Measurements from ENCODE around the gene AEBP1.

The AEBP1 gene

DNA sequence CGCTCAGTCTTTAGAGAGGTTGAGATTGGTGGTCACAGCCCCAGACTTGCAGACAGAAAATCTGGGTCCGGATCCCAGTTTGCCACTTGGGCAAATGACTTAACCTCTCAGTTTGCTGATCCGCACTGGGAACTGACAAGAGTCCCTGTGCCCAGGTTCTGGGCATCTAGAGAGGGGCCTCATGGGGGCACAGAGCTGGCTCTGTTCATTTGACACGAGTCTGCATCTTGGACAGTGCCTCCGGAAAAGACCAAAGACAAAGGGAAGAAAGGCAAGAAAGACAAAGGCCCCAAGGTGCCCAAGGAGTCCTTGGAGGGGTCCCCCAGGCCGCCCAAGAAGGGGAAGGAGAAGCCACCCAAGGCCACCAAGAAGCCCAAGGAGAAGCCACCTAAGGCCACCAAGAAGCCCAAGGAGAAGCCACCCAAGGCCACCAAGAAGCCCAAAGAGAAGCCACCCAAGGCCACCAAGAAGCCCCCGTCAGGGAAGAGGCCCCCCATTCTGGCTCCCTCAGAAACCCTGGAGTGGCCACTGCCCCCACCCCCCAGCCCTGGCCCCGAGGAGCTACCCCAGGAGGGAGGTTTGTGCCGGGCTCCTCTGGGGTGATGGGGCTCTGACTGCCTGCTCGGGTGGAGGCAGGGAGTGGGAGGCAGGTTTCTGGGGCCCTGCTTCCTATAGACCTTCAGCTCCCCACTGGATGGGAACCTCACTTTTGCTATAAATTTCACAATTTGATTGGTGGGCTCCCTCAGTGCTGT is 2.3 kb downstream of the AEBP1 start:
- H3K4me2 ChIP-seq (ENCODE audit: low read length), result no peak overlapping the region
- TF ChIP-seq, protein P1, sequence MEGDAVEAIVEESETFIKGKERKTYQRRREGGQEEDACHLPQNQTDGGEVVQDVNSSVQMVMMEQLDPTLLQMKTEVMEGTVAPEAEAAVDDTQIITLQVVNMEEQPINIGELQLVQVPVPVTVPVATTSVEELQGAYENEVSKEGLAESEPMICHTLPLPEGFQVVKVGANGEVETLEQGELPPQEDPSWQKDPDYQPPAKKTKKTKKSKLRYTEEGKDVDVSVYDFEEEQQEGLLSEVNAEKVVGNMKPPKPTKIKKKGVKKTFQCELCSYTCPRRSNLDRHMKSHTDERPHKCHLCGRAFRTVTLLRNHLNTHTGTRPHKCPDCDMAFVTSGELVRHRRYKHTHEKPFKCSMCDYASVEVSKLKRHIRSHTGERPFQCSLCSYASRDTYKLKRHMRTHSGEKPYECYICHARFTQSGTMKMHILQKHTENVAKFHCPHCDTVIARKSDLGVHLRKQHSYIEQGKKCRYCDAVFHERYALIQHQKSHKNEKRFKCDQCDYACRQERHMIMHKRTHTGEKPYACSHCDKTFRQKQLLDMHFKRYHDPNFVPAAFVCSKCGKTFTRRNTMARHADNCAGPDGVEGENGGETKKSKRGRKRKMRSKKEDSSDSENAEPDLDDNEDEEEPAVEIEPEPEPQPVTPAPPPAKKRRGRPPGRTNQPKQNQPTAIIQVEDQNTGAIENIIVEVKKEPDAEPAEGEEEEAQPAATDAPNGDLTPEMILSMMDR (IDR thresholded peaks at IDR 0.05), result no peak
- no peak overlapping the region for H2AFZ ChIP-seq
- no peaks in the 10 kb centered on the region for H3K9me3 ChIP-seq (ENCODE audit: control insufficient read depth, low read length)
- no peaks in the 10 kb centered on the region for H3K79me2 ChIP-seq
- H3K36me3 ChIP-seq (ENCODE audit: control insufficient read depth, insufficient read depth, low read length), result no peaks in the 10 kb centered on the region
- H3K27ac ChIP-seq, result no peak overlapping the region
- H3K27me3 ChIP-seq (ENCODE audit: control insufficient read depth, insufficient read depth, low read length), result no peaks in the 10 kb centered on the region
- no peak overlapping the region for H3K9ac ChIP-seq
- H3K4me3 ChIP-seq (ENCODE audit: low read depth, low read length), result no peak overlapping the region
- no peaks in the 10 kb centered on the region for H3K4me1 ChIP-seq

DNA sequence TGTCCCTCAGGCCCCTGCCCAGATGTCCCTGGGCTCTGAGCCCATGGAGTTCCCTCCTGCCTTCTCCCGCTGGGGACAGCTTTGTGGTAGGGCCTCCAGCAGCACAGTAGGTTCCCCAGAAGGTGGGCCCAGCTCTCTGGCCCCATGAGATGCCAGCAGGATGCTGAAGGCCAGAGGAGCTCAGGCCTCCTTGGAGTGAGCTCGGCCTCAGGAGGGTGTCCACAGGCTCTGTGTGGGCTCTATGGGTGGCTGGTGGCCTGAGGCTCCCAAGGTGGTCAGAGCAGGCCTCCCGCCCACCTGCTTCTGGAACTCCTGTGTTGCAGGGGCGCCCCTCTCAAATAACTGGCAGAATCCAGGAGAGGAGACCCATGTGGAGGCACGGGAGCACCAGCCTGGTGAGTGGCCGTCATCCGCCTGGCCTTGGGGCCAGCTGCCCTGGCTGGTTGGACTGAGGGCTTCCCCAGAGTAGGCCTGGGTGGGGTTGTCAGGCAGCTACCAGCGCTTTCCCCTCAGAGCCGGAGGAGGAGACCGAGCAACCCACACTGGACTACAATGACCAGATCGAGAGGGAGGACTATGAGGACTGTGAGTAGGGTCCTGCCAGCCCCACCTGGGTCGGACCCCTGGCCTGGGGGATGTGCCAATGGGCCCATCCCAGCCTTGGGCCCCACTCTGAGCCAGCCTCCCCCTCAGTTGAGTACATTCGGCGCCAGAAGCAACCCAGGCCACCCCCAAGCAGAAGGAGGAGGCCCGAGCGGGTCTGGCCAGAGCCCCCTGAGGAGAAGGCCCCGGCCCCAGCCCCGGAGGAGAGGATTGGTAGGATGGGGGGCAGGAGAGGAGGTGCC is 3.2 kb downstream of the AEBP1 start:
- Histone ChIP-seq H3K27me3 (ENCODE audit: control insufficient read depth, insufficient read depth, low read length) (no peaks in the 10 kb centered on the region), H3K9me3 (ENCODE audit: control insufficient read depth, low read length) (no peaks in the 10 kb centered on the region), H3K79me2 (no peaks in the 10 kb centered on the region), H3K27ac (no peak overlapping the region), H2AFZ (no peak overlapping the region), H3K4me1 (no peaks in the 10 kb centered on the region), H3K4me2 (ENCODE audit: low read length) (no peak overlapping the region), H3K4me3 (ENCODE audit: low read depth, low read length) (no peak overlapping the region), H3K9ac (no peak overlapping the region), H3K36me3 (ENCODE audit: control insufficient read depth, insufficient read depth, low read length) (no peaks in the 10 kb centered on the region)
- TF ChIP-seq, protein P1 (IDR thresholded peaks at IDR 0.05), result no peak

DNA sequence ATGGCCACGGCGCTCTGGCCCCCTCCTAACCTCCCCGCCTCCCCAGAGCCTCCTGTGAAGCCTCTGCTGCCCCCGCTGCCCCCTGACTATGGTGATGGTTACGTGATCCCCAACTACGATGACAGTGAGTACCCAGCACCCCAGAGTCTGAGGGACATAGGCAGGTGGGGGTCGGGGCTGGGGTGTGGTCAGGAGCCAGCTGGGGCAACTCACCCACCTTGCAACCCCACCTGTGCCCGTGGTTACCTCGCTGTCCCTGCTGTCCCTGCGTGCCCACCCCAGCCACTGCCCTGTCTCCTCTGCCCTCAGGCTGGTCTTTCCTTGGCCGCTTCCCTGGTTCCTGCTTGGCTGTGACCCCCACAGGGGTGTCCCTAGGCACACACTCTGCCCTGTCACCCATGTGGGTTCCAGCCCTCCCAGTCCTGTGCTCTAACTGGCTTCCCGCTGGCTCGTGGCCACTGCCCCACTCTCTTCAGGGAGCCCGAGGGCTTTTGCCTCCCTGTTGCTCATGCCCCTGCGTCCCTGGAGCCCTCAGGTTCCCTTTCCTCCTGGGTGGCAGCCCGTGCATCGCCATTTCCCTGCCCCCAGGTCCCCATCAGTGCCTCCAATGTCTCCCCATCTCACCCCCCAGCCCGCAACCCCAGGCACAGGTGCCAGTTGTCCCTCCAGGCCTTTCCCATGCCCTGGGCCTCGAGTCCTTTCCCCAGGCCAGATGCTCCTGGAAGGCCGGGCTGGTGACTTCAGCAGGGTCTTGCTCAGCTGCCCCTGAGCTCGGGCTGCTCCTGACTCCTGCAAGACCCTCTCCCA is 4.0 kb downstream of the AEBP1 start:
- Histone ChIP-seq H3K9me3 (ENCODE audit: control insufficient read depth, low read length) (no peaks in the 10 kb centered on the region), H3K79me2 (no peaks in the 10 kb centered on the region), H2AFZ (no peak overlapping the region), H3K27me3 (ENCODE audit: control insufficient read depth, insufficient read depth, low read length) (no peaks in the 10 kb centered on the region), H3K27ac (no peak overlapping the region), H3K4me2 (ENCODE audit: low read length) (no peak overlapping the region), H3K4me1 (no peaks in the 10 kb centered on the region), H3K36me3 (ENCODE audit: control insufficient read depth, insufficient read depth, low read length) (no peaks in the 10 kb centered on the region), H3K4me3 (ENCODE audit: low read depth, low read length) (no peak overlapping the region), H3K9ac (no peak overlapping the region)
- TF ChIP-seq, protein P1 (IDR thresholded peaks at IDR 0.05), result no peak

DNA sequence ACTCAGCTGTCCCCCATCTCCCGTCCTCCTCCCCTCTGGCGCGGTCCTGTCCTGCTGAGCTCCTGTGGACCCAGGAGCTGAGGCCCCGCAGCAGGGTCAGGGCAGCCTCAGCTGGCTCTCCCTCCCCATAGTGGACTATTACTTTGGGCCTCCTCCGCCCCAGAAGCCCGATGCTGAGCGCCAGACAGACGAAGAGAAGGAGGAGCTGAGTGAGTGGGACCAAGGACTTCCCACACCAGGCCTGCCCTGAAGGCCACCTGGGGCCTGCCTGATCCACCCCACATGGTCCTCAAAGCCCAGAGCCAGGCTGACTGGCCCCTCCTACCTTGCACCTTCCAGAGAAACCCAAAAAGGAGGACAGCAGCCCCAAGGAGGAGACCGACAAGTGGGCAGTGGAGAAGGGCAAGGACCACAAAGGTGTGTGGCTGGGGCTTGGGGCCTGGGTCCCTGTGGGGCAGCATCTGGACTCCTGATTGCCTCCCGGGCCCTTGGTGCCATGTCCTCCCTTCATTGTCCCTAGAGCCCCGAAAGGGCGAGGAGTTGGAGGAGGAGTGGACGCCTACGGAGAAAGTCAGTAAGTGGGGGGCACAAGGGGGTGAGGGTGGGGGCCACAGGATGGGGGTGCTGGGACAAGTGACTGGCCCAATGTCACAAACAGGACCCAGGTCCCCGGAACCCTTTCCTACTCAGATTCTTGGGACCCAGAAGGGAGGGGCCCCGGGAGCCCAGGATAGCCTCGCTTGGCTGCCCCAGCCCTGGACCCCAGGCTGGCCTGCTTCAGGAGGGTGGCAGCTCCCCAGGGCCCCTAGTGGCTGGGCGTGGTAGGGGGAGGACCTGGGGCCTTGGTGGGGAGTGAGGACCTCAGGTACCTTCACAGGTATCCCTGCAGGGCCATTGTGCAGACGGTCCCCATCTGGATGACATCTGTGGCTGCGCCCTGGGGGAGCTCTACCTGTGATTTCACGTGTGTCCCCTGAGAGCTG is 4.9 kb downstream of the AEBP1 start:
- TF ChIP-seq, protein P1 (IDR thresholded peaks at IDR 0.05), result no peak
- Histone ChIP-seq H3K9ac (no peak overlapping the region), H3K27ac (no peak overlapping the region), H3K4me1 (no peaks in the 10 kb centered on the region), H3K36me3 (ENCODE audit: control insufficient read depth, insufficient read depth, low read length) (no peaks in the 10 kb centered on the region), H2AFZ (no peak overlapping the region), H3K79me2 (no peaks in the 10 kb centered on the region), H3K4me3 (ENCODE audit: low read depth, low read length) (no peak overlapping the region), H3K27me3 (ENCODE audit: control insufficient read depth, insufficient read depth, low read length) (no peaks in the 10 kb centered on the region), H3K9me3 (ENCODE audit: control insufficient read depth, low read length) (no peaks in the 10 kb centered on the region), H3K4me2 (ENCODE audit: low read length) (no peak overlapping the region)

Measured in parathyroid adenoma (tissue), 2 donors.